HG02678 (cell line): Measurements from ENCODE around the gene MS4A7.
"Not testable (repeated sequence)": the region's sequence is repeated elsewhere in the genome, so short reads cannot be mapped to it uniquely, and the experiment has no call there.

Experiments
- ATAC-seq: cut with Tn5 transposase; IDR thresholded peaks from one replicate; pipeline ENCODE4 v1.9.1; 2021; ENCODE audit warnings: mild to moderate bottlenecking, moderate library complexity; ENCODE audit not compliant: unreplicated experiment

Gene MS4A7

GRCh38 chr11:60378354-60378753, at the start of gene MS4A7:
MS4A7 (plus strand) TSS chr11:60378532; CDS start chr11:60383142, 4,610 bp downstream.
- ATAC-seq, result peak; percentile 89

GRCh38 chr11:60332846-60333245, 45.5 kb upstream of the MS4A7 start:
- no peak for ATAC-seq

DNA sequence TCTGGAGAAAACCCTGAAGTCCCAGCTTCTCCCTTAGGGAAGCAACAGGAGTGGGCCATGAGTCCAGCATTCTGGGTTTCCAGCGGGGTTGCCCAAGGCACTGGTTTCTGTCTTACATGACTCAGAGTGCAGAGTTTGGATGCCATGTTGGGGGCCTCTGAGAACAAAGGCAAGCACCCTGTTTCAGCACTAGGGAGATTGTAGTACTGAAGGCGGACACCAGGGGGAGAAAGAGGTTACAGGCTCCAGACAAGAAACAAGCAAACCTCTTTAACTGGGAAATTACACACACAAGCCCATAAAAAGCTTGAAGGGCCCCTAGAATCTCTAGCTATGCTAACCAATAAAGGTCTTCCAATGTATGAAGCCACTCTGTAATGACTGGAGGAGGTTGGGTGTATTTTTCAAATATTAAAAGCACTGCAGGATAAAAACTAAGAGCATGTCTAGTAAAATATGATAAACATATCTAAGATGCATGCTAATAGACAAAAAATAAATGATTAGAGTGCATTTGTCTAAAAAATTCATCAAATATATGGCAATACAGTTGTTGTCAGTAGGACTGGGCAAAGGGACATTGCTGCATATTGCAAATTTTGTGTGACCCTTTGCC, 44.2 kb upstream of the MS4A7 start:
- ATAC-seq, result no peak

DNA sequence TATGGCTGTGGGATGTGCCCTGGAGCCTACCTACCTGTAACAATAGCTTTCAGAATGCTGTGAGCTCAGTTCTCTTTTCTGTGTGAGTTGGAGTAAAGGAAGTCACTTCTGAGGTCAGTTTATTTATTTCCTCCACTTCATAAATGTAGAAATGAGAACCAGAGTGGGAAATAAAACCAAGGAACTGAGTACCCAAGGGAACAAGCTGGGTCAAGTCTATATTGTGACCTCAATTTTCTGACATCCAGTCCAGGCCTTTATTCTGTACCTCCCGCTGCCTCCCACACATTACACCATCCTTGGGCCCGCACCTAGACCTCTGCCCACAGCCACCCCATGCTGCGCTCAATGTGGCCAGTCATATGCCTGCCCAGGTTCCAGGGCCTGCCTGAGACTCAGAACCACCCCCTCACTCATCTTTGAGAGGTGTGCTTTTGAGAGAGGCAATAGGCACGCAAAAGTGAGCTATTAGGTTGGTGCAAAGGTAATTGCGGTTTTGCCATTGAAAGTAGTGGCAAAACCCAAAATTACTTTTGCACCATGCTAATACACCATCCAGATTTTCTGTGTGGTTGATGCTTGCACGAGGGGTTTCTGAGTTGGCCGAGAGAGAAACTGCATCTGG, 41.5 kb upstream of the MS4A7 start:
- no peak for ATAC-seq

DNA sequence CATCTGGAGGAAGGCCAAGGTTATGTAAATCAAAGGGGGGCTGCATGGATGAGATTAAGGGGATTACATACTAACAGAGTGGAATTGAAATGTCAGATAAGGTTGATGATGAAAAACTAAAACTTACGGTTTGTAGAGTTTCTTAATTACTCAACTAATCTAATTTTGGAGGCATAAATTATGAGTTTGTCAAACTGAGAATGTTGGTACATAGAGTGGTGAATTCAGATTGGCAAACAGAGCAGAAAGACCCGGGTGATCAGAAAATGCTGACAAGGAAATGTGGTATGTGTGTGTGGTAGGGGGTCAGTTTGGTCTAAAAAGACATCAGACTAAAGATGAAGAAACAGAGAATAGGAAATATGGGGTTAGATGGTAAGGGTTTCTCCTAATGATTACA, 40.3 kb upstream of the MS4A7 start:
- ATAC-seq, result no peak

GRCh38 chr11:60339356-60339755, 39.0 kb upstream of the MS4A7 start:
- no peak for ATAC-seq

GRCh38 chr11:60343094-60343704, 35.1 kb upstream of the MS4A7 start:
- ATAC-seq, result no peak

DNA sequence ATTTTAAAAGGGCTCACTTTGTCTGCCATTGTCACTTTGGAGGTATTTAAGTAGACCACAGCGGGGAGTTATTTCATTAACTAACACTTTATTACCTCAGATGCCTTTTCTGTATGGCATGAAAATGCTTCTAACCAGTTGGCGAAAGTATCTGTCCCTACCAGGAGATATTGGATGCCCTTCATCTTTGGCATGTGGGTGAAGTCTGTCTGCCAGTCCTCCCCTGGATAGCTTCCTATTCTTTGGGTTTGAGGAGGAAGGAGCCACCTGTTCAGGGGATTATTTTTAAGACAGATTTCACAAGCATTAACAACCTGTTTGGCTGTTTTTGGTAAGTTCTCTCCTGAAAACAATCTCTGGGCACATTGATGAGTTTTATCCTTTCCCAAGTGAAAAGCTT, 34.2 kb upstream of the MS4A7 start:
- no peak for ATAC-seq

DNA sequence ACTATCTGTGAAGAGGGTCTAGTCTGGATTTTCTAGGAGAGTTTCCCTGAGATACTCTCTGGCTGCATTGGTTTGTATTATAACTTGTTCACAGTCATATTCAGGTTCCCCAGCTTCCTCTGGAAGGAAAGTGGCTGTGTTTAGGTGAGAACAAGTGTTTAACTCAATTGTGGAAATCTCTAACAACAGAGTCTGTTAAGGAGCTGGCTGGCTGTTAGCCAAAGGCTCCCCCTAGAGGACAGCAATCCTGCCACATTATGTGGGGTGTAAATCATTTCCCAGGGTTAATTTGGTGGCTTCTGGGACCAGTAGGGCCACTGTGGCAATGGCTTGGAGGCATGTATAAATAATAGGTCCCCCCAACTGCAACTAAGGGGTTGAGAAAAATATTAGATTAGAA, 32.8 kb upstream of the MS4A7 start:
- ATAC-seq, result no peak

DNA sequence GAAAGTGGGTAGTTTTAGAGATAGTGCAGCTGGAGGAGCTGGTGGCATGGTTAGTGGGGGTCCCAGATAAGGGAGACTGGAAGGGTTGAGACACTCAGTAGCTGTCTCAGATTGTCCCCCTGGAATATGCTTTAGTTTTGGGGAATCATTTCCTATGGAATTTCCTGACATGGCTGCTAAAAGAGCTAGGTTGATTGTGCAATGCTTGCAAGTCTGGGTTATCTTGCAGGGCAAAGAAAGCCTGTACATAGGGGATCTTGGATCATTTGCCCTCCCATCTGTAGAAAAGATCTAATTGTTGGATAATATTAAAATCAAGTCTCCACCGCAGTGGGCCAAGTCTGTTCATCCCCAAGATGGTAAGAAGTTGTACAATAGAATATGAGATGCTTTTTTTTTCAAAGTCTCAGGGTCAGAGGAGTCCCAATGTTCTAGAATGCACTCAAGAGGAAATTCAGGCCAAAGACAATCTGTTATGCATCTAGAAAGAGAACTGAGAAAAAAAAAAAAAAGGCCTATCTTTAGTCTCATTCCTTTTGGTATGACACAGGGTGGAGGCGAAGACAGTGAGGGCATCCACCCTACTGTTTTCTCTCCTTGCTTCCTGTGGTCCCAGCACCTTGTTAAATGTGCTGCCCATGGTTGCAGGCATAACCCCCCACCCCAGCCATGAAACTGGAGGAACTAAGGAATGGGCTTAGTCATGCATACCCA, 31.1 kb upstream of the MS4A7 start:
- ATAC-seq, result peak; percentile 79

GRCh38 chr11:60348116-60348515, 30.2 kb upstream of the MS4A7 start:
- no peak for ATAC-seq

GRCh38 chr11:60349990-60350389, 28.3 kb upstream of the MS4A7 start:
- no peak for ATAC-seq

- ATAC-seq, result no peak
These were observed 20.6 kb upstream of the MS4A7 start for GRCh38 chr11:60357771-60358170.

DNA sequence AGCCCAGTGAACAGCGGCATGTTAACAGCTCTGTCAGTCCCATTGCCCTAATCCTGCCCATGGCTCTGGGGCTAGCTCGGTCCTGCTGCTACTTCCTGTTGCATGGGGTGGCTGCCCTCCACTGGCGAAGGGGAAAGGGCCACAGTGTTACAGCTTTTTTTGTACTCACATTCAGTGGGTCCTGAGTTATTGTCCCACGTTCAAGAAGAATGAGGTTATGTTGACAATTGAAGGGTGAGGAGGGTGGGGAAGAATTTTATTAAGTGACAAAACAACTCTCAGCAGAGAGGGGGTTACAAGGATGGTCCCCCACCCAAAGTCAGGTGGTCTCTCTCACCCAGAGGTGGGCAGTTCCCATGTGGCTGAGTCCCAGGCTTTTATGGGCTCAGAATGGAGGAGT, 17.7 kb upstream of the MS4A7 start:
- ATAC-seq, result no peak

DNA sequence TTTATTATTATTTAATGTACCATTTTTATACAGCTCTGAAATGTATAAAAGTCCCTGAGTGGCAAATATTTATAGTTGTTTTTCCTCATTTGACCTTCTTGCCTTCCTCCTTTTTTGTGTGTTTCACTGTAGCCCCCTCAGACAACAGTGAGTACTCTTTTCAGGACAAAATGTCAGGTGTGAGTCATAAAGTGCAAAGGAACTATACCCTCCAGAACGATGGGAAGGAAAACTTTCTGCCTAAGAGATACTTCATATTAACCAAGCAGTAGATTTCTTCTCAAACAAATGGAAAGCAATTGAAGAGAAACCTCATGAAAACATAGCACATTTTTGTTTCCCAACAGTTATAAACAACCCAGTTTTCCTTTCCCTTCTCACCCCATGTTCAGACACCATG, 16.1 kb upstream of the MS4A7 start:
- ATAC-seq, result no peak

DNA sequence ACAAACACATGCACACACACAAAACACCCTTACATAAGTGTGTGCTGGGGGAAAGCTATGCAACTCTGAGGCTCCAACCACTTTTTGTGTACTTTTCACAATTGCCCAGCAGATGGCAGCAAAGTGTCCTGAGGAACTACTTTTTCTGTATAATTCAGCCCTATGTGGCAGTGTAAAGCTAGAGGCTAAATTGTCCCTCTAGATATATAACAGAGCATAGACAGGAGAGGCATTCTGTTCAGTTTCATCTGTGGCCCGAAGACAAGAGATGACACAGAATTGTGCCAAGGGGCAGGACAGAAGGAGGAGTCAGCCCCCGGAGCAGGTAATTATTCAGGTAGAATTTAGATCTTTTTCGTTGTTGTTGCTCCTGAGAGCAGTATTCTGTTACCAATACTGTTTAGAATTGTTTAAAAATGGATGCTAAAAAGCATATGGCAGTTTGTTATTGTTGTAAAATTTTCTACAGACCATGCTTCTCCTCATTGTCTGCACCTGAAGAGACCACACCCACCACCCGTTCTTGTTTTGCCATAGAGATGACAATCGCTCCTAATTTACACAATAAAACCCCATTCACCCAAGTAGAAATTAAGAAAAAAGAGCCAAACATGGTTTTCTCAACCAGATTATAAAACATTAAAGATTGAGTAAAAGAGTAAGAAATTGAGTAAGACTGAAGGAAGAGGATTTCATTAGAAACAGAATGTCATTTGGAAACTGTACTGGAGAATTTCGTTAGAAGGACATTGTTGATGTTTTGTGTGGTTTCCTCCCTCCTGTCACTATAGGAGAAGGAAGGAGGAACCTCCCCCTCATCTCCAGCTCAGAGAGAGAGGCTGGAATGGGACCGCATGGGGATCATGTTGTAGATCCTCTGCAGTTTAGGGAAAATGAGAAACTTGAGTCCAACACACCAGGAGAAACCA, 14.5 kb upstream of the MS4A7 start:
- peak; percentile 52 for ATAC-seq

GRCh38 chr11:60366262-60366904, 11.9 kb upstream of the MS4A7 start:
- not testable (repeated sequence) for ATAC-seq

DNA sequence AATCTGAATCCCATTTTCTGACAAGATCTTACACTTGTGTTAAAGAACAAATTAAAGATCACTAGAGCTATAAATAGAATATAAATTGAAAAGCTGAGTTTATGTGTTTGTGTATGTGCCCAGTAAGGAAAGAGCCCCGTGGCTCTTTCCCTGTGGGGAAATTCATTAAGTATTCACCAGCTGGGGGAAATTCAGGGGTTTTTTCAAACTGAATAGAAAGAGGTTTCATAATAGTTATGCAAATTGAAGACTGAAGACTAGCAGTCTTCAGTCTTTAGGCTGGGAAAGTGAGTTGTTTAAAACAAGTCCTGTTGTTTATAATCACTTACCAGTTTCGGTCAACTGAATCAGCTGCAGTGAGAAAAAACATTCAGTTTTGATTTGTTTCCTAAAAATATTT, 11.3 kb upstream of the MS4A7 start:
- ATAC-seq, result peak; percentile 91

DNA sequence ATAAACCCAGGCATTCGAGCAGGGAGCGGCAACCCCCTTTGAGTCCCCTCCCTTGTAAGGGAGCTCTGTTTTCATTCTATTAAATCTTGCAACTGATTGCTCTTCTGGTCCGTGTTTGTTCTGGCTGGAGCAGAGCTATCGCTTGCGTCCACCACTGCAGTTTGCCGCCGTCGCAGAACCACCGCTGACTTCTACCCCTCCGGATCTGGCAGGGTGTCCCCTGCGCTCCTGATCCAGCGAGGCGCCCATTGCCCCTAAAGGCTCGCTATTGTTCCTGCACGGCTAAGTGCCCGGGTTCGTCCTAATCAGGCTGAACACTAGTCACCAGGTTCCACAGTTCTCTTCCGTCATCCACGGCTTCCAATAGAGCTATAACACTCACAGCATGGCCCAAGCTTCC, 10.4 kb upstream of the MS4A7 start:
- ATAC-seq, result no peak

DNA sequence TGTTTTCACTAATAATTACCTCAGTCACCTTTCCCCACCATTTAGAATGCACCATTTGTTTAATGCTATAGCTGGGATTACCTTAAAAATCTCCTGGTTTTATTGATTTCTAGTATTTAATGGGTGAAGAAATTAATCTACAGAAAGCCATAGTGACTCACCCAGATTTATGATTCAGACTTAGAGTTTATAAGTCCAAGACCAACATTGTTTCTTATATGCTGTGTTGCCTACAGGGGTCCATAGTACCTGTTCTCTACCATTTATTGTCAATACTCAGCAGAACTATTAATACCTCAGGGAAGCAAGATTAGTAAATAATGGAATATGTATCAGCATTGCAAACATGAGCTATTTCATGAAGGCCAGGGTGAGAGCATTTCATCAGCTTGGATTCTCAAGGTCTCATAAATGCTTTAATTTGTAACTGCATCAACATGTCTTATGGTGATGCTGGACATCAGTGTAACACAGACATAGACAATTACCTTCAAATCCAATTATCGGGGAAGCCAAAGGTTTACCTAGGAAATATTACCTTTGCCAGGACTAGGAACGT, 8.0 kb upstream of the MS4A7 start:
- ATAC-seq, result no peak
